ENCODE measurements around the gene DSG3.

DNA sequence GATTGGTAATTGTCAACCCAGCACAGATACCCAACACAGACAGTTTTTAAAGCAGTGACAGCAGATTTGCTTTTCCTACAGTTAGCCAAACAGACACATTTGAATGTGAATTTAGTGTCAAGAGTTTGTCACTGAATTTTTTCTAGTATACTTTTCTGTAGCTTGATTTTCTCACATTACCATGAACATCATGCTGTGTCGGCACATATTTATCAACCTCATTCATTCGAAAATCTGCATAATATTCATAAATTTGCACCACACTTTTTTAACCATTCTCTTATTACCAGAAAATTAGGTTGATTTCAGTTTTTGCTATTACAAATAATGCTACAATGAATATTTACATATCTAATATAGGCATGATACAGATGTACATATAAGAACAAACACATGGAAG, 27.0 kb upstream of the DSG3 start:
- TF ChIP-seq, protein P1, sequence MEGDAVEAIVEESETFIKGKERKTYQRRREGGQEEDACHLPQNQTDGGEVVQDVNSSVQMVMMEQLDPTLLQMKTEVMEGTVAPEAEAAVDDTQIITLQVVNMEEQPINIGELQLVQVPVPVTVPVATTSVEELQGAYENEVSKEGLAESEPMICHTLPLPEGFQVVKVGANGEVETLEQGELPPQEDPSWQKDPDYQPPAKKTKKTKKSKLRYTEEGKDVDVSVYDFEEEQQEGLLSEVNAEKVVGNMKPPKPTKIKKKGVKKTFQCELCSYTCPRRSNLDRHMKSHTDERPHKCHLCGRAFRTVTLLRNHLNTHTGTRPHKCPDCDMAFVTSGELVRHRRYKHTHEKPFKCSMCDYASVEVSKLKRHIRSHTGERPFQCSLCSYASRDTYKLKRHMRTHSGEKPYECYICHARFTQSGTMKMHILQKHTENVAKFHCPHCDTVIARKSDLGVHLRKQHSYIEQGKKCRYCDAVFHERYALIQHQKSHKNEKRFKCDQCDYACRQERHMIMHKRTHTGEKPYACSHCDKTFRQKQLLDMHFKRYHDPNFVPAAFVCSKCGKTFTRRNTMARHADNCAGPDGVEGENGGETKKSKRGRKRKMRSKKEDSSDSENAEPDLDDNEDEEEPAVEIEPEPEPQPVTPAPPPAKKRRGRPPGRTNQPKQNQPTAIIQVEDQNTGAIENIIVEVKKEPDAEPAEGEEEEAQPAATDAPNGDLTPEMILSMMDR (IDR thresholded peaks at IDR 0.05): no peak
- TF ChIP-seq POLR2A (IDR thresholded peaks at IDR 0.05): no peak
